HG03378 (cell line): Measurements from ENCODE around the gene CCSER1.
"Not testable (repeated sequence)": the region's sequence is repeated elsewhere in the genome, so short reads cannot be mapped to it uniquely, and the experiment has no call there.

ENCODE experiments used
- ATAC-seq: cut with Tn5 transposase; IDR thresholded peaks from one replicate; pipeline ENCODE4 v1.9.1; 2021; ENCODE audit warnings: mild to moderate bottlenecking, moderate library complexity; ENCODE audit not compliant: unreplicated experiment

Gene CCSER1

DNA sequence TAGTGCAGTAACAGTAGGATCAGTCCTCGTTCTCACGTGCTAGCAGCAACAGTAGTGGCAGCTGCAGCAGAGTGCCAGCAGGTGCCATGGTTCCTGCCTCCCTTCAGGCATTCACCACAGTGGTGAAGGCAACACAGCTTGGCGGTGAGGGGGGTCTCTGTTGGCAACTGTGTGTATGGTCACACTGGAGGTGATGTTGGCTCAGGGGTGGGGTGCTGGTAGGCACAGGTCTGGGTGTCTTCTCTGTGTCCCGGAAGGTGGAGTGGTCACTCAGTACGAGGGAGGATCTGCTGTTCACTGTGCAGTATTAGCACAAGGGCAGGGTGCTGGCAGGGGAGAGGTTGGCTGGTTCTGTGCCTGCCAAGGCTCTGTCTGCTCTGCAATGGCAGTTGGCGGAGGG lies 671.8 kb downstream of the CCSER1 start:
- no peak for ATAC-seq

DNA sequence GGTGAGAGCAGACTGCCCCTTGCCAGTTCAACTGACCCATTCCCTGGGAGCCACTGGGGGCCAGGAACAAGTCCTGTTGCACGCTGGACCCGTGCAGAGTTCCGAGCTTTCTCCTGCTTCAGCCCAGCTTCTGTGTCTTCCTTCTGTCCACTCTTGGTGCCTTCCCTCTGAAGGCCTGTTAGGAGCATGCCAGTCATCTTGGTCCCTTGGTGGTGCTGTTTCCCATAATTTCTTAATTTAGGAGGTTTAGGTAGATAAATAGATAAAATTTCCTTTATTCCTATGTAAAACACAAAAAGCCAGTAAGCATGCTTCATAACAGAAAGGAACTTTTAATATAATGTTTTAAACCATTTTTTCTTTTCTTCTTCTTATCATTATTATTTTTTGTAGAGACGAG lies 672.7 kb downstream of the CCSER1 start:
- no peak for ATAC-seq

- no peak for ATAC-seq
Observed at GRCh38 chr4:90815569-90815968, 688.4 kb downstream of the CCSER1 start.

- ATAC-seq = no peak
Observed at GRCh38 chr4:90816754-90817153, 689.6 kb downstream of the CCSER1 start.

- peak; percentile 57 for ATAC-seq
Observed at GRCh38 chr4:90824266-90825150, 697.3 kb downstream of the CCSER1 start.

GRCh38 chr4:90825849-90826248 lies 698.7 kb downstream of the CCSER1 start:
- ATAC-seq = no peak

DNA sequence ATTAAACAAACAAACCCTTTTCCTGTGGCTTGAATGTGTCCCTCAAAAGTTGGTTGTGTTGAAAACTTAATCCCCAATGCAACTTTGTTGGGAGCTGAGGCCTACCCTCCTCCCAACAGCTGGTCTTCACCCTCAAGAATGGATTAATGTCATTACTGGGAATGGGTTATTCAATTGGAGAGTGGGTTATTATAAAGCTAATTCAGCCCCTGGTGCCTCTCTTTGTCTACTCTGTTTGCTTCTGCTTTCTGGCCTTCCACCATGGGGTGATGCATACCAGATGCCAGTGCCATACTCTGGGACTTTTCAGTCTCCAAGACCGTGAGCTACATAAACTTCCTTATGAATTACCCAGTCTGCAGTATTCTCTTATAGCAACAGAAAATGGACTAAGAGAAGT lies 706.5 kb downstream of the CCSER1 start:
- ATAC-seq = no peak

GRCh38 chr4:90837241-90837640 lies 710.0 kb downstream of the CCSER1 start:
- no peak for ATAC-seq

DNA sequence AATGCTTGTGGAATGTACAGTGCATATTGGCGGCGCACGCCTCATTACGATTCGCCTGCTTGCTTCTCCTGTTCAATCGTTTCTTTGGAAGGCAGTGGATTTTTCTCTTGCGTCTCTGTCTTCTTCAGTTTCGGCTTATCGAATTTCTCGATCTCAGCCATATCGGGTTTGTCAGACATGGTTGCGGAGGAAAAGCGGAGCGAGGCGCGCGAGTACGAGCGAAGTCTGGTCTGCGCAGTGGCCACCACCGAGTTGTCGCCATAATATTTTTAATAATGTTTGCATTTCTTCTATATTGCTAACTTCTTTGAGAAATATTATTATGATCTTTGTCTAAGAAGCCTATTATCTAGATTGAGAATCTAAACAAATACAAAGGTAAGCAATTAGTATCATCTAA lies 711.7 kb downstream of the CCSER1 start:
- not testable (repeated sequence) for ATAC-seq

- no peak for ATAC-seq
Observed at GRCh38 chr4:90840291-90840690, 713.1 kb downstream of the CCSER1 start.

GRCh38 chr4:90840828-90841227 lies 713.6 kb downstream of the CCSER1 start:
- ATAC-seq = no peak

- no peak for ATAC-seq
Observed at GRCh38 chr4:90841676-90842075, 714.5 kb downstream of the CCSER1 start.

DNA sequence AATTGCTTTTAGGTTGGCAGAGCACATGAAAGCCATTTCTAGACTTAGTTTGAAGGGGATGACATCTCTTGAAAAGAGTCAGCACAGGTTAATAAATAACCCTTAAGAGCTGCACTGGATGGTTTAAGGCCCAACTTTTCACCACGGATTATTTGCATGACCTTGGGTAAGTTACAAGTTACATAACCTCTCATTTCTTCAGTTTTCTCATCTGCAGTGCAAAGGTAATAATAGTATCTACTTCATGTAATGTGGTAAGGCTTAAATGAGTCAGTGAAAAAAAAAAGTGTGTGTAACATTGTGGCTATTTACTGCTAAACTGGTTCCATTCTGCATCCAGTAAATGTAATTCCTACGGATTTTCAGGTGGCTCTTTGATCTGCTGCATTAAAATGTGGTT lies 715.8 kb downstream of the CCSER1 start:
- peak; percentile 98 for ATAC-seq

- ATAC-seq = no peak
Observed at GRCh38 chr4:90844241-90844640, 717.0 kb downstream of the CCSER1 start.

- ATAC-seq = peak; percentile 52
Observed at GRCh38 chr4:90845777-90846176, 718.6 kb downstream of the CCSER1 start.

DNA sequence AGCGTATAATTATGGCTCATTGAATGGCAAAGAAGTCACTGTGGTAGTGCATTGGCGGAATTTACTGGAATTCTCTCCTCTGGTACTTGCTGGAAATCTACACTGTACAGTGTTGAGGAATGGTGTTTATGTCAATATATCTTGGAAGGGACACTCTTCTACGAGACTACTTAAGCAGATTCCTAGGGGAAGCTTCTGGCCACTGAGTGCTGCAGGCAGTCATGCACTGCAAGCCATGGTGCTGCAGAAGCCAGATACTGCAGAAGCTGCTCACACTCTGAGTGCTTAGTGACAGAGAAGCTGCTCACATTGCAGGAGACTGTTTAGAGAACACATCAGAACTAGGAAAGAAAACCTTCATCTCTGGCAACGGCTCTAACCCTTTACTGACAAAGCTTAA lies 725.0 kb downstream of the CCSER1 start:
- no peak for ATAC-seq

GRCh38 chr4:90855111-90855510 lies 727.9 kb downstream of the CCSER1 start:
- no peak for ATAC-seq

DNA sequence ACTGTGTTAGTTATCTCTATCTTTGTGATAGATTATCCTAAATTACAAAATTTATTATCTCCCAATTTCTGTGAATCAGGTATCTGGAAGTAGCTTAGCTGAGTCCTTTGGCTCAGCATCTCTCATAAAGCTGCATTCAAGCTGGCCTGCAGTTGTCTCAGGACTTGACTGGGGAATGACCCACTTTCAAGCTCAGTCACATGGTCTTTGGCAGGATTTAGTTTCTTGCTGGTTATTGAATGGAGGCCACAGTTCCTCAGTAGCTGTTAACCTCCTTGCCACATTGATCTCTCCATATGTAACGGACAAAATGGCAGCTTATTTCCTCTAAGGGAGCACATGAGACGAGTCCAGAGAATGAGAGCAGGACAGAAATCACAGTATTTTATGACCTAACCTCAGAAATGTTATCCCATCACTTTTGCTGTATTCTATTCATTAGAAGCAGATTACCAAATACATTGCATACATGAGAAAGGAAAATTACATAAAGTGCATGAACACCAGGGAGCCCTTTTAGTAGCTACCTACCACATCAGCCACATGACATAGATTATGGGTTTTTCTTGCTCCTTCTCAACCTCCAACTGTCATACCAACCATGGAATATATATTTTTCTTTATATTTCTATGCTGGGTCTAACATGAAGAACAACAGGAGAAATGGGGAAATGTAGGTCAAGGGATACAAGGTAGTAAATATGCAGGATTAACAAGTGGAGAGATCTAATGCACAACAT lies 730.1 kb downstream of the CCSER1 start:
- ATAC-seq = no peak

DNA sequence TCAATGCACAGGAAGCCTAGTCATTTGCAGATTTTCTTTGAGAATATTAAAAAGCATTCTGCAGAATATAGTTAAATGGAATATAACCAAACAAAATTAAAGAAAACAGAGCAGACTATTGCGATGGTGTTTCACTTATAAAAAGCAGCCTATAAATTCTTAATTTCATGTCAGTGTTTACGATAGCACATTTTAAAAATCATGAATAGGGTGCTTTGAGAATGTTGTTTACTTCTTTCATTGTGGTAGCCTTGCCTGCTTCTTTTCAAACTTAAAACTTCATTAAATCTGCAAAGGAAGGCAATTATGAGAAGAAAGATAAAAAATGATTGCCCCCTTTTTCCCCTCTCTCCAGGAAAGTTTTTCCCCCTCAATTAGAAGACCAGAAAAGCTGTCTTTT lies 748.6 kb downstream of the CCSER1 start:
- no peak for ATAC-seq

GRCh38 chr4:90876296-90876695 lies 749.1 kb downstream of the CCSER1 start:
- no peak for ATAC-seq

DNA sequence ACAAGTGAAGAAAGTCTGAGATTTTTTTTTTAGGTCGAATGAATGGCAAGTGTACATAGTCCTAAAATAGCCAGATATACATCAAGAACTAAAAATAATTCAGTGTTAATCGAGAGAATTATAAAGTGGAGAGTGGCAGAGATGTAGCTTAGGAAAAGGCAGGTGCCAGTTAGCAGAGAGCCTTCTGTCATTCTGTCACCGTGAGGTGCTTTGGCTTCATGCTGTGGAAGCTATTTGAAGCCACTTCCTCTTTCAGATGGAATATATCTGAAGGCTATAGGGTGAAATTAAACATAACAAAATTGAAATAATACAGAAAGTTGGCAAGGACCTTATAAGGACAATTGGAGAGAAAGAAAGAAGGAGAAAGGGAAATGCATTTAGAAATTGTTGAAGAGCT lies 756.3 kb downstream of the CCSER1 start:
- ATAC-seq = no peak

- ATAC-seq = no peak
Observed at GRCh38 chr4:90888571-90888970, 761.4 kb downstream of the CCSER1 start.
